ENCODE measurements around the gene INSIG1. TPM values are rescaled to one million over a fixed set of nuclear protein-coding genes. Genes with fewer than 3 reads are reported as not detected.

Gene INSIG1
- polyA plus RNA-seq, 1 of the 3 experiments (the other 2 are of a cell fraction): 6.4 TPM

- Histone ChIP-seq H3K27ac (ENCODE audit: low read depth in 2 of 2, low read length in 1 of 2) (no peak overlapping the region), H3K9ac (no peak overlapping the region), H3K4me1 (ENCODE audit: control insufficient read depth in 1 of 2, insufficient read depth in 2 of 2, low read depth in 1 of 2, low read length in 1 of 2) (peaks cover 0 to 3% of the 10 kb centered on the region in 2 experiments; a peak in 1 of 4 replicates), H3F3A (replicated peaks; ENCODE audit: insufficient read depth) (no peaks in the 10 kb centered on the region), H2AFZ (ENCODE audit: low read depth) (no peak overlapping the region), H3K79me2 (ENCODE audit: insufficient read depth) (no peaks in the 10 kb centered on the region), H4K20me1 (ENCODE audit: insufficient read depth) (no peaks in the 10 kb centered on the region), H3K36me3 (replicated peaks in 1 of 2; ENCODE audit: control insufficient read depth in 1 of 2, insufficient read depth in 2 of 2, low read length in 1 of 2) (no peaks in the 10 kb centered on the region), H3K9me3 (no peaks in the 10 kb centered on the region), H3K27me3 (ENCODE audit: insufficient read depth) (no peaks in the 10 kb centered on the region), H3K4me2 (no peak overlapping the region), H3K4me3 (ENCODE audit: low read depth in 2 of 2, low read length in 1 of 2) (no peak overlapping the region), H3K9me2 (no peaks in the 10 kb centered on the region)
- TF ChIP-seq RCOR1 (IDR thresholded peaks at IDR 0.05; ENCODE audit: low read length): no peak
- ChIA-PET CTCF (interaction anchor here (0.6 to 1.4 kb wide), 5 partner anchors 23 to 1070 kb away, joined by 3 read pairs; no protein-coding TSS in a partner anchor), POLR2A (no interaction called here)
- 33% methylated on average over 1 of the region's 2 CpGs for WGBS (ENCODE audit: low lambda C conversion rate)
- DNase-seq: peak; percentile 41
Measured at GRCh38 chr7:155348806-155349205, 51.1 kb downstream of the INSIG1 start.

DNA sequence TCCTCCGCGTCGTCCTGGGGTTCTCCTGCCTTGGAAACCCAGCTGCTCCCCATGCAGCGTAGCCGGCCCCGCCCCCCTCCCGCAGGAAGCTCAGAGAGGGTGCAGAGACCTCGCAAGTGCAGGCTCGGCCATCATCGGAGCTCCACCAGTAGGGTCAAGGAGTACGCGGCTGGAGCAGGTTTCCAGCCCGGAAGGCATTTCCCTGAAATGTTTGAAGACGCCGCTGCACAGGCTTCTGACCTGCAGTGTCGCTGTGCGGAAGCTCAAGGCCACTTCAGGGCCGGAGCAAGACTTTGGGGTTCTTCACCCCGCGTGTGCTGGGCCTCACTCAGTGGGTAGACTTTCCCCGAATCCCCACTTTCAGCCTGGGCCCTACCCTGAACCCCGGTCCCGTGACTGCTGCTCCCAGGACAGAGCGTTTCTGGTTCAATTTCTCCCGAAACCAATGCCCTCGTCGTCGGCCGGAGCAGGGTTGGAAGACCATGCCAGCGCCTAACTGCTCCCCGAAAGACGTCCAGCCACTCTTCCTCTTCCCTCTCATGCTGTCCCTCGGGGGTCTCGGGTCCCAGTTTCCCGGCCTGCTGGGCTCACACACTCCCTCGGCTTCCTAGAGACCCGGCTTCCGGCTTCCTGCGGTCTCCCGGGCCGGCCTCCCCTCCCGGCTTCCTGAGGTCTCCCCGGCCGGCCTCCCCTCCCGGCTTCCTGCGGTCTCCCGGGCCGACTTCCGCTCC is 52.1 kb downstream of the INSIG1 start:
- H3K4me3 ChIP-seq (ENCODE audit: low read depth in 2 of 2, low read length in 1 of 2): no peak overlapping the region
- TF ChIP-seq TEAD4 (IDR thresholded peaks at IDR 0.05; ENCODE audit: borderline replicate concordance, insufficient read depth): no peak
- TF ChIP-seq, protein P1, sequence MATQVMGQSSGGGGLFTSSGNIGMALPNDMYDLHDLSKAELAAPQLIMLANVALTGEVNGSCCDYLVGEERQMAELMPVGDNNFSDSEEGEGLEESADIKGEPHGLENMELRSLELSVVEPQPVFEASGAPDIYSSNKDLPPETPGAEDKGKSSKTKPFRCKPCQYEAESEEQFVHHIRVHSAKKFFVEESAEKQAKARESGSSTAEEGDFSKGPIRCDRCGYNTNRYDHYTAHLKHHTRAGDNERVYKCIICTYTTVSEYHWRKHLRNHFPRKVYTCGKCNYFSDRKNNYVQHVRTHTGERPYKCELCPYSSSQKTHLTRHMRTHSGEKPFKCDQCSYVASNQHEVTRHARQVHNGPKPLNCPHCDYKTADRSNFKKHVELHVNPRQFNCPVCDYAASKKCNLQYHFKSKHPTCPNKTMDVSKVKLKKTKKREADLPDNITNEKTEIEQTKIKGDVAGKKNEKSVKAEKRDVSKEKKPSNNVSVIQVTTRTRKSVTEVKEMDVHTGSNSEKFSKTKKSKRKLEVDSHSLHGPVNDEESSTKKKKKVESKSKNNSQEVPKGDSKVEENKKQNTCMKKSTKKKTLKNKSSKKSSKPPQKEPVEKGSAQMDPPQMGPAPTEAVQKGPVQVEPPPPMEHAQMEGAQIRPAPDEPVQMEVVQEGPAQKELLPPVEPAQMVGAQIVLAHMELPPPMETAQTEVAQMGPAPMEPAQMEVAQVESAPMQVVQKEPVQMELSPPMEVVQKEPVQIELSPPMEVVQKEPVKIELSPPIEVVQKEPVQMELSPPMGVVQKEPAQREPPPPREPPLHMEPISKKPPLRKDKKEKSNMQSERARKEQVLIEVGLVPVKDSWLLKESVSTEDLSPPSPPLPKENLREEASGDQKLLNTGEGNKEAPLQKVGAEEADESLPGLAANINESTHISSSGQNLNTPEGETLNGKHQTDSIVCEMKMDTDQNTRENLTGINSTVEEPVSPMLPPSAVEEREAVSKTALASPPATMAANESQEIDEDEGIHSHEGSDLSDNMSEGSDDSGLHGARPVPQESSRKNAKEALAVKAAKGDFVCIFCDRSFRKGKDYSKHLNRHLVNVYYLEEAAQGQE (IDR thresholded peaks at IDR 0.05; ENCODE audit: low read depth, low read length): no peak
- no peak for TF ChIP-seq RXRA (IDR thresholded peaks at IDR 0.05; ENCODE audit: borderline replicate concordance, low read depth)
- no peak for TF ChIP-seq FOXJ3 (CRISPR knock-in tag; IDR thresholded peaks at IDR 0.05)
- TF ChIP-seq EP300 (IDR thresholded peaks at IDR 0.05; ENCODE audit: borderline replicate concordance in 1 of 2, low read depth in 1 of 2, low read length in 1 of 2): no peak
- TF ChIP-seq CTCF (IDR thresholded peaks at IDR 0.05): no peak
- TF ChIP-seq NFIC (IDR thresholded peaks at IDR 0.05; ENCODE audit: borderline replicate concordance): no peak
- TF ChIP-seq, protein P2, sequence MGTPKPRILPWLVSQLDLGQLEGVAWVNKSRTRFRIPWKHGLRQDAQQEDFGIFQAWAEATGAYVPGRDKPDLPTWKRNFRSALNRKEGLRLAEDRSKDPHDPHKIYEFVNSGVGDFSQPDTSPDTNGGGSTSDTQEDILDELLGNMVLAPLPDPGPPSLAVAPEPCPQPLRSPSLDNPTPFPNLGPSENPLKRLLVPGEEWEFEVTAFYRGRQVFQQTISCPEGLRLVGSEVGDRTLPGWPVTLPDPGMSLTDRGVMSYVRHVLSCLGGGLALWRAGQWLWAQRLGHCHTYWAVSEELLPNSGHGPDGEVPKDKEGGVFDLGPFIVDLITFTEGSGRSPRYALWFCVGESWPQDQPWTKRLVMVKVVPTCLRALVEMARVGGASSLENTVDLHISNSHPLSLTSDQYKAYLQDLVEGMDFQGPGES (IDR thresholded peaks at IDR 0.05; ENCODE audit: low read depth, low read length): no peak
- no peak for TF ChIP-seq RAD21 (IDR thresholded peaks at IDR 0.05; ENCODE audit: low read length)
- TF ChIP-seq PBX3 (IDR thresholded peaks at IDR 0.05): no peak
- TF ChIP-seq POLR2AphosphoS5 (IDR thresholded peaks at IDR 0.05; ENCODE audit: low read depth, low read length): no peak
- no peak for TF ChIP-seq FOXM1 (IDR thresholded peaks at IDR 0.05; ENCODE audit: low read depth)
- no peak for TF ChIP-seq CHD2 (IDR thresholded peaks at IDR 0.05; ENCODE audit: low read length, partially characterized antibody)
- TF ChIP-seq EZH2phosphoT487 (IDR thresholded peaks at IDR 0.05; ENCODE audit: borderline replicate concordance, low read depth): no peak
- TF ChIP-seq NRF1 (IDR thresholded peaks at IDR 0.05; ENCODE audit: low read depth, low read length): no peak
- no peak for TF ChIP-seq MXI1 (IDR thresholded peaks at IDR 0.05; ENCODE audit: low read depth, low read length)
- TF ChIP-seq GABPA (IDR thresholded peaks at IDR 0.05; ENCODE audit: low read depth): no peak
- TF ChIP-seq, protein P3, sequence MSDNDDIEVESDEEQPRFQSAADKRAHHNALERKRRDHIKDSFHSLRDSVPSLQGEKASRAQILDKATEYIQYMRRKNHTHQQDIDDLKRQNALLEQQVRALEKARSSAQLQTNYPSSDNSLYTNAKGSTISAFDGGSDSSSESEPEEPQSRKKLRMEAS (IDR thresholded peaks at IDR 0.05; ENCODE audit: low read depth): no peak

More for the DNA sequence above, 52.1 kb downstream of the INSIG1 start:
- DNase-seq: peak; percentile 56
- no peak overlapping the region for H3K9ac ChIP-seq
- ChIA-PET CTCF (interaction anchor here (0.8 to 1.4 kb wide), 3 partner anchors 24 to 160 kb away, joined by 3 read pairs; no protein-coding TSS in a partner anchor), POLR2A (no interaction called here)
- no peaks in the 10 kb centered on the region for H3K27me3 ChIP-seq (ENCODE audit: insufficient read depth)
- H3K36me3 ChIP-seq (replicated peaks in 1 of 2; ENCODE audit: control insufficient read depth in 1 of 2, insufficient read depth in 2 of 2, low read length in 1 of 2): no peaks in the 10 kb centered on the region
- H4K20me1 ChIP-seq (ENCODE audit: insufficient read depth): no peaks in the 10 kb centered on the region
- H3K4me1 ChIP-seq (ENCODE audit: control insufficient read depth in 1 of 2, insufficient read depth in 2 of 2, low read depth in 1 of 2, low read length in 1 of 2): peaks cover 0 to under 1% of the 10 kb centered on the region in 2 experiments; a peak in 1 of 4 replicates
- H3K27ac ChIP-seq (ENCODE audit: low read depth in 2 of 2, low read length in 1 of 2): no peak overlapping the region
- no peaks in the 10 kb centered on the region for H3K9me2 ChIP-seq
- WGBS (ENCODE audit: low lambda C conversion rate): 71% methylated on average over 49 of the region's 49 CpGs
- no peaks in the 10 kb centered on the region for H3K79me2 ChIP-seq (ENCODE audit: insufficient read depth)
- no peaks in the 10 kb centered on the region for H3F3A ChIP-seq (replicated peaks; ENCODE audit: insufficient read depth)
- no peak overlapping the region for H2AFZ ChIP-seq (ENCODE audit: low read depth)
- no peaks in the 10 kb centered on the region for H3K9me3 ChIP-seq
- no peak overlapping the region for H3K4me2 ChIP-seq

Data from SK-N-SH (cell line).